Mononuclear cell (primary cell): ENCODE results near the gene GLP2R. TPM values are rescaled to one million over a fixed set of nuclear protein-coding genes. Genes with fewer than 3 reads are reported as not detected.

Source experiments
- H3K27me3 ChIP-seq: 2 replicates; pipeline ENCODE4 v1.6.0; 2011; ENCODE audit warnings: low read length, control low read depth; ENCODE audit not compliant: insufficient read depth
- H3K4me1 ChIP-seq: 2 replicates; pipeline ENCODE4 v1.5.1; 2011; ENCODE audit warnings: mild to moderate bottlenecking, low read length, control low read depth; ENCODE audit not compliant: insufficient read depth
- H3K4me3 ChIP-seq: 2 replicates; pipeline ENCODE4 v1.5.1; 2011; ENCODE audit warnings: mild to moderate bottlenecking, low read length, moderate library complexity
- H3K9me3 ChIP-seq: 2 replicates; pipeline ENCODE4 v1.5.1; 2011; ENCODE audit warnings: low read depth, mild to moderate bottlenecking, control low read depth, low read length
- total RNA-seq: library from RNA; depleted of rRNA; stranded (reverse); fragments of >200 nt; gene quantifications from one replicate; pipeline ENCODE4 v1.2.3, GENCODE V29; 2012

Gene GLP2R
- total RNA-seq, 1 donor: not detected

DNA sequence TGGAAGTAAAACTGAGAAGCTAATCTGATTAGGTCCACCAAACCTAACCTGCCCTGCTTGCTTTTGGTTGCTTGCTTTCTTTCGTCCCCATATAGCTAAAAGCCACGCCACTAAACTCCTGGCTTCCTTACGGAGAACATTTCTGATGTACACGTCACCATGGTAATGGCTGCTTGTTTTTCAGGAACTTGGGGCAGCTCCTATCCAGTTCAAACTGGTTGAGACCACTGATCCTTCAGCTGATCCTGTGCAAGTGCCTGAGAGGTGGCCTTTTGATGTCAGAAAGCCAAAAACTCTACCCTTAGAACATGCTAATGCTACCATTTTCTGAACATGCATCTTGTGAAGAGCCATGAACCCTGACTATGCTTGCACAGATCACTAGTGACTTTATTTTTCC lies 20.0 kb upstream of the GLP2R start:
- Histone ChIP-seq H3K4me3 (no peak overlapping the region), H3K27me3 (no peaks in the 10 kb centered on the region)

DNA sequence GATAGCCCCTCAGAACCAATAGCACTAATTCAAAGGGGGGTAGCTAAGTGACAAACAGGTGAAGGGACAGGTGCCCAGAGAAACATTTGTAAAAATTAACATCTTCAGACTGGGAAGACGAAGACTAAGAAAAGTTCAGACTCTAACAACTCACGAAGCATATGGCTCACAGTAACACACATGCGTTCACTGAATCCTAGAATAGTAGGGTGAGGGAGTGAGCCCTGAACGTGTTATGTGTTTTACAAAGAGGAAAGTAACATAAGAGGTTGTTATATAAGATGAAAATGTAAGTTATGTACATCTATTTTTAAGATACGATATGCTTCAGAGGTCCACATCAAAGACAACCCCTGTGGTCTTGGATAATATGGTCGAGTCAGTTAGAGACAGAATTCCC lies 19.0 kb upstream of the GLP2R start:
- Histone ChIP-seq H3K27me3 (peaks cover 2% of the 10 kb centered on the region), H3K9me3 (no peaks in the 10 kb centered on the region), H3K4me1 (no peaks in the 10 kb centered on the region), H3K4me3 (no peak overlapping the region)

More for the DNA sequence above, 20.0 kb upstream of the GLP2R start:
- Histone ChIP-seq H3K9me3 (no peaks in the 10 kb centered on the region), H3K4me1 (no peaks in the 10 kb centered on the region)

GRCh38 chr17:9809409-9809808 lies 16.3 kb upstream of the GLP2R start:
- Histone ChIP-seq H3K27me3 (peaks cover 2% of the 10 kb centered on the region), H3K4me3 (no peak overlapping the region), H3K4me1 (no peaks in the 10 kb centered on the region), H3K9me3 (no peaks in the 10 kb centered on the region)

- Histone ChIP-seq H3K27me3 (peaks cover 2% of the 10 kb centered on the region), H3K4me1 (no peaks in the 10 kb centered on the region), H3K4me3 (no peak overlapping the region), H3K9me3 (no peaks in the 10 kb centered on the region)
Measured at GRCh38 chr17:9810100-9810949, 15.4 kb upstream of the GLP2R start.

GRCh38 chr17:9811086-9811485 lies 14.6 kb upstream of the GLP2R start:
- H3K9me3 ChIP-seq: no peaks in the 10 kb centered on the region
- H3K4me1 ChIP-seq: no peaks in the 10 kb centered on the region
- peaks cover 2% of the 10 kb centered on the region for H3K27me3 ChIP-seq
- no peak overlapping the region for H3K4me3 ChIP-seq

DNA sequence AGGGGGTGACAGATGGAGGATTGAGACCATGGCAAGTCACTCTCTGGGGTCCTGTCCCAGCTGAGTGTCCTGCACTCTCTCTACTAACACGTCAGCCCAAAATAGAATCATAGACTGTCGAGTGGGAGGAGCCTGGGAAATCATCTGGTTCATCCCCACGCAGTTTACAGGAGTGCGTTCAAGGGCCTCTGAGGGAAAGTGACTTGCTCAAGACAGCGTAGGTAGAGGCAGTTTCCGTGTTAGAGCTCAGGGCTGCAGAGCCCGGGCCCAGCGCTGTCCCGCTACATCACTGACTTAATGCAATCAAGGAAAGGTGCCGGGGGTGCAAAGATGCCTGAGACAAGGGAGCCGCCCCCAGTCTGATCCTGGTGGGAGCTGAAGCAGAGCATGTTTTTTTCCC lies 14.2 kb upstream of the GLP2R start:
- H3K27me3 ChIP-seq: peaks cover 2% of the 10 kb centered on the region
- H3K4me1 ChIP-seq: no peaks in the 10 kb centered on the region
- H3K9me3 ChIP-seq: no peaks in the 10 kb centered on the region
- H3K4me3 ChIP-seq: no peak overlapping the region

DNA sequence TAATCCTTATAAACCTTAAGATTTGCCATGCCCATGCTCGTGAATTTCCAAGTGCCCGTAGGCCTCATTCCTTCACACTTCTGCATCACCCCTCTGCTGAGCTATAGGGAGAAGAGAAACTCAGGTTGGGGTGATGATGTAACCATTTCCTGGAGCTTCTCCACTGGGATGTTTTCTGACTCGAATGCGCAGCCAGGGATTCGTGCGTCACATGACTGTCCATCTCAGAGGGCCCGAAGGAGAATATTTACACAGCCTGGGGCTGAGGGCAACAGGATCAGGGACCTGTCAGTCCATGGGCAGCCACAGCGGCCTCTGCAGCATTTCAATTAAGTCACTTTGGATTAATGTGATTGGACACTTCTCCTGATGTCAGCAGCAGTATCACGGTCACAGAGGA lies 12.6 kb upstream of the GLP2R start:
- peaks cover 2% of the 10 kb centered on the region for H3K27me3 ChIP-seq
- no peaks in the 10 kb centered on the region for H3K9me3 ChIP-seq
- H3K4me1 ChIP-seq: no peaks in the 10 kb centered on the region
- H3K4me3 ChIP-seq: no peak overlapping the region

GRCh38 chr17:9814337-9814945 lies 11.3 kb upstream of the GLP2R start:
- H3K4me1 ChIP-seq: no peaks in the 10 kb centered on the region
- no peak overlapping the region for H3K4me3 ChIP-seq
- H3K9me3 ChIP-seq: no peaks in the 10 kb centered on the region
- H3K27me3 ChIP-seq: peaks cover 2% of the 10 kb centered on the region

DNA sequence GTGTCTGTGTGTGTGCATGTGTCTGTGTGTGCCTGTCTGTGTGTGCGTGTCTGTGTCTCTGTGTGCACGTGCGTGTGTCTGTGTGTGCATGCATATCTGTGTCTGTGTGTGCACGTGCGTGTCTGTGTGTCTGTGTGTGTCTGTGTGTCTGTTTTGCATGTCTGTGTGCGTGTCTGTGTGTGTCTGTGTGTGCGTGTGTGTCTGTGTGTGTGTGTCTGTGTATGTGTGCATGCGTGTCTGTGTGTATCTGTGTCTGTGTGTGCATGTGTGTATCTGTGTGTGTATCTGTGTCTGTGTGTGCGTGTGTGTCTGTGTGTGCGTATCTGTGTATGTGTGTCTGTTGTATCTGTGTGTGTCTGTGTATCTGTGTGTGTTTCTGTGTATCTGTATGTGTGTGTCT lies 9.3 kb upstream of the GLP2R start:
- H3K4me3 ChIP-seq: no peak overlapping the region
- no peaks in the 10 kb centered on the region for H3K27me3 ChIP-seq
- no peaks in the 10 kb centered on the region for H3K4me1 ChIP-seq
- no peaks in the 10 kb centered on the region for H3K9me3 ChIP-seq

GRCh38 chr17:9817086-9817485 lies 8.6 kb upstream of the GLP2R start:
- Histone ChIP-seq H3K27me3 (no peaks in the 10 kb centered on the region), H3K4me1 (no peaks in the 10 kb centered on the region), H3K4me3 (no peak overlapping the region), H3K9me3 (no peaks in the 10 kb centered on the region)

DNA sequence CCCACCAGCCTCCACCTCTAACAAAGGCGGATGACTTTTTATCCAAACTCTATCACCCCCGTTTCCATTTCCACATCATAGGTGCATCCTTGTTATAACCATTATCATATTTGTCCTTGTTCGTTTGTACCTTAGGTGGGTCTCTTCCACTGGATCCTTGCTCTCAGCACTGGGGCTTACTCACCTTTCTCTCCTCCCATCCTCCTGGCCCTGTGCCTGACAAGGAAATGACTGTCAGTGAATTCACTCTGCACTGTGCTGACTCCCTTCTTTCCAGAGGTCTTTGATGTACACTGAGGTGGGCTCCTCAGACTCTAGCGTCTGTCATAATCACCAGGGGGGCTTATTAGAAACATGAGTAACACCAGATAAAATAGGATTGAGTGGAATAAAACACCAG lies 7.0 kb upstream of the GLP2R start:
- Histone ChIP-seq H3K4me3 (no peak overlapping the region), H3K27me3 (no peaks in the 10 kb centered on the region), H3K4me1 (no peaks in the 10 kb centered on the region), H3K9me3 (no peaks in the 10 kb centered on the region)

- Histone ChIP-seq H3K4me1 (no peaks in the 10 kb centered on the region), H3K4me3 (no peak overlapping the region), H3K9me3 (no peaks in the 10 kb centered on the region), H3K27me3 (no peaks in the 10 kb centered on the region)
Measured at GRCh38 chr17:9820448-9820847, 5.3 kb upstream of the GLP2R start.

DNA sequence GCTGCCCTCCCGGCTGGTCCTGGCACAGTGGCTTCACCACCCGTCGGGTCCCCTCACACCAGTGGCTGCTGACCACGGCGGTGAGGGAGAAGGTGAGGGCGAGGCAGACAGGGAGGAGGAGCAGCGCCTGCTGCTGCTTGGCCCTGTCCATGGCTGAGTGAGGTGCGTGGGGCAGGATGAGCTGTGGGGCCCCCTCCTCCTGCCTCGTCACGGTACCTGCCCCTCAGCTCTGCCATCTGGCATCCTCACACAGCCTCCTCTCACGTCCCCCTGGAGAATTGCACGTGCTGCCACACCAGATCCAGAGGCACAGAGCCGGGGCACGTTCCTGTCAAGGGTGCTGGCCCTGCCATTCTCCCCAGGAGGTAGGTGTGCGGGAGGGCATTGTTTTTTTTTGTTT lies 3.8 kb upstream of the GLP2R start, which contains the start of gene GSG1L2:
TSS of gene GSG1L2 (minus strand) at position 159 of the 400 bp plus-strand sequence. CDS start at position 151, 8 bp downstream.
- H3K9me3 ChIP-seq: no peaks in the 10 kb centered on the region
- H3K27me3 ChIP-seq: no peaks in the 10 kb centered on the region
- no peaks in the 10 kb centered on the region for H3K4me1 ChIP-seq
- H3K4me3 ChIP-seq: no peak within 1 kb of the TSS

DNA sequence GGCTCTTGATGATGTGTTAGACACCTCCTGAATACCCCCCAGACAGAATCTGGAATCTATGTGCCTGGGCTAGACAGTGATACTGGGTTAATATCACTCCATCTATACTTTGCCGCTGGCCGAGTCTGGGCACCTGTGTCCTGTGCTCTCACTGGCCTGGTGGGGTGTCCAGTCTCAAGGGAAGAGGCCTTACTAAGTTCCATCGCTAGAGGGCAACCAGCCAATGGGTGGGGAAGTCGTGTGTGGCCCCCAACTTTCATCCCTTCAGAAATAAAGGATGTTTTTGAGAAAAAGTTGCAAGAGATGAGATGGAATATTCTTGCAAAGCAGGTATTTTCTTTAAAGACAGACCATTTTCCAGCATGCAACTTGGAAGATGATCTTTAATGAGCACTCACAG lies 1.6 kb upstream of the GLP2R start:
- Histone ChIP-seq H3K27me3 (no peaks in the 10 kb centered on the region), H3K4me3 (no peak overlapping the region), H3K4me1 (no peaks in the 10 kb centered on the region), H3K9me3 (no peaks in the 10 kb centered on the region)

GRCh38 chr17:9824797-9825338 lies 856 bp upstream of the GLP2R start:
- Histone ChIP-seq H3K4me1 (no peaks in the 10 kb centered on the region), H3K27me3 (no peaks in the 10 kb centered on the region), H3K9me3 (no peaks in the 10 kb centered on the region), H3K4me3 (no peak overlapping the region)
